ENCODE data around the gene IP6K3.

The IP6K3 gene

DNA sequence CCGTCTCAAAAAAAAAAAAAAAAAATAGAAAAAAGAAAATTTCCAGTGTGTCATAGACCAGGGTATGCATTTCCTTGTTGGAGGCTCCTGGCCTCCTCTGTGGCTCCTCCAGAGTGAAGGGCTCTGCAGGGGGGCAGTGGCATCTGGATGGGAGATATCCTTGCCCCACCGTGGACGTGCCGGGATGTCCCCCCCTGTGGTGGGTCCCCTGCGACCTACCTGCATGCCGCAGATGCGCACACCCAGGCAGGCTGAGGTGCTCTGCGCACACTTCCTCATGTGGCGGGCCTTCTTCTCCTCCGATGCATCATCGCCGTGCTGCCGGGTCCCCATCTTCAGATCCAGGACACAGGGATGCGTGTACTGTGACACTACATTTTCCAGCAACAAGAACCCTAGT is 21.5 kb downstream of the IP6K3 start:
- POLR2A ChIA-PET = no interaction called here
- no peak for DNase-seq (ENCODE audit: extremely low spot score)
- CTCF ChIA-PET = interaction anchor here (0.7 kb wide), 1 partner anchor 14 kb away, joined by 5 read pairs; the partner anchor contains the start of gene UQCC2
- TF ChIP-seq, protein P1, sequence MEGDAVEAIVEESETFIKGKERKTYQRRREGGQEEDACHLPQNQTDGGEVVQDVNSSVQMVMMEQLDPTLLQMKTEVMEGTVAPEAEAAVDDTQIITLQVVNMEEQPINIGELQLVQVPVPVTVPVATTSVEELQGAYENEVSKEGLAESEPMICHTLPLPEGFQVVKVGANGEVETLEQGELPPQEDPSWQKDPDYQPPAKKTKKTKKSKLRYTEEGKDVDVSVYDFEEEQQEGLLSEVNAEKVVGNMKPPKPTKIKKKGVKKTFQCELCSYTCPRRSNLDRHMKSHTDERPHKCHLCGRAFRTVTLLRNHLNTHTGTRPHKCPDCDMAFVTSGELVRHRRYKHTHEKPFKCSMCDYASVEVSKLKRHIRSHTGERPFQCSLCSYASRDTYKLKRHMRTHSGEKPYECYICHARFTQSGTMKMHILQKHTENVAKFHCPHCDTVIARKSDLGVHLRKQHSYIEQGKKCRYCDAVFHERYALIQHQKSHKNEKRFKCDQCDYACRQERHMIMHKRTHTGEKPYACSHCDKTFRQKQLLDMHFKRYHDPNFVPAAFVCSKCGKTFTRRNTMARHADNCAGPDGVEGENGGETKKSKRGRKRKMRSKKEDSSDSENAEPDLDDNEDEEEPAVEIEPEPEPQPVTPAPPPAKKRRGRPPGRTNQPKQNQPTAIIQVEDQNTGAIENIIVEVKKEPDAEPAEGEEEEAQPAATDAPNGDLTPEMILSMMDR (IDR thresholded peaks at IDR 0.05; ENCODE audit: control extremely low read depth, extremely low read depth, low read depth, missing control alignments) = no peak

- TF ChIP-seq, protein P1 (IDR thresholded peaks at IDR 0.05; ENCODE audit: control extremely low read depth, extremely low read depth, low read depth, missing control alignments) = no peak
- CTCF ChIA-PET = interaction anchor here (1.2 to 1.5 kb wide), 3 partner anchors 14 to 135 kb away, joined by 3 to 7 read pairs (median 3); no protein-coding TSS in a partner anchor
- DNase-seq (ENCODE audit: extremely low spot score) = no peak
- POLR2A ChIA-PET = no interaction called here
Measured at GRCh38 chr6:33724102-33725023, 22.3 kb downstream of the IP6K3 start.

DNA sequence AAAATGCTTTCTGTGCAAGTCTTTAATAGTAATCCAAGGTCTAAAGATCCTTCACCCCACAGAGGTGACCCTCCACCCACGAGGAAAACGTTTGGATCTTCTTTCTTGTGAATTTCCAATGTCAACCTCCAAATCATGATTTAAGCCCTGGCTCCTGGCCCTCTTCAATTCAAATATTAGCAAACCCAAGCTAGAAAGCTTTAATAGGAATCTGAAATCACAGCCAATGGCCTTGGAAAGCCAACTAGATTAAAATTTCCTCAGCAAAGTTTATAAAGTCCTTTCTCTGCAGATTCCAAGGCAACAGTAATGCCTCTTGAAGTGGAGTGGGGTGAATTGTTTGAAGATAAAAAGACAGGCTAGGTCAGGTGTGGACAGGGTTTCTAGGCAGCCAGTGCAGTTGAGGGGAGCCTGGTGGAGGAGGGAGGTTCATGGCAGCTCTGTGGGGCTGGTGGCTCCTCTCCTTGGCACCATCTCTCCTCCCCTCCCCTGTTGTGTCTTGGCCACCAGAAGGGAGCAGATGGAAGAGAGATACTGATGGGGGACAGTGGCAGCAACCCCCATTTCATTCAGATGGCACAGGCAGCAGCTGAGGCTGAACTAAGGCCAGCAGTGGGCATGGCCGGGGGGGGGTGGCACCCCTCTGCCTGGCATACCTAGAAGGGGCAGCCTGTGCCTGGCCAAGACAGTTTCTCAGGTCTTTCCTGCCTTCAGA is 23.2 kb downstream of the IP6K3 start:
- CTCF ChIA-PET = interaction anchor here (1.0 to 2.1 kb wide), 7 partner anchors 12 to 134 kb away, joined by 3 to 9 read pairs (median 3); partner anchors contain the start of gene UQCC2
- DNase-seq (ENCODE audit: extremely low spot score) = no peak
- POLR2A ChIA-PET = no interaction called here
- TF ChIP-seq, protein P1 (IDR thresholded peaks at IDR 0.05; ENCODE audit: control extremely low read depth, extremely low read depth, low read depth, missing control alignments) = no peak

DNA sequence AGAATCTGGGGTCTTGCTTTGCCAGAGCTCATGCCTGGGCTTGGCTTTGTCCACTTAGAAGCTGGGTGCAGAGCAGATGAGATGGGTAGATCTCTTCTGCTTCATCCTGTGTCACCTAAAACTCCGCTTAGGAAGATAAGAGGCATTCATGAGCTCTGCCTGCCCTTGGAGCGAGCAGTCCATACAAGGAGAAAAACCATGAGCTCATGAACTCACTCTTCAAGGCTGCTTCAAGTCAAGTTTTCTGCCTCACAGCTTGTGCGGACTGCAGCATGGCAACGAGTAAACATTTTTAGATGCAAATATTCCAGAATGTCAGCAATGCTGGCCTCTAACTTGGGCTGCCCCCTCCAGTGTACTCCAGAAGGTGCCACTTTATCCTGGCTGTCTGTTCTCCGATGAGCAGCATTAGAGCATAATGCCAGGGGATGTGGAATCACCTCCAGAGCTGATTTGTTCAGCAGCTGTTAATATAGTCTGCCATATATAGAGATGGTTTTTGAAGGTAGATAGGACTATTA is 24.5 kb downstream of the IP6K3 start:
- TF ChIP-seq, protein P1 (IDR thresholded peaks at IDR 0.05; ENCODE audit: control extremely low read depth, extremely low read depth, low read depth, missing control alignments) = no peak
- ChIA-PET CTCF (interaction anchor here (1.2 to 2.1 kb wide), 2 partner anchors 11 to 23 kb away, joined by 4 to 9 read pairs; partner anchors contain the start of gene UQCC2), POLR2A (no interaction called here)
- no peak for DNase-seq (ENCODE audit: extremely low spot score)

DNA sequence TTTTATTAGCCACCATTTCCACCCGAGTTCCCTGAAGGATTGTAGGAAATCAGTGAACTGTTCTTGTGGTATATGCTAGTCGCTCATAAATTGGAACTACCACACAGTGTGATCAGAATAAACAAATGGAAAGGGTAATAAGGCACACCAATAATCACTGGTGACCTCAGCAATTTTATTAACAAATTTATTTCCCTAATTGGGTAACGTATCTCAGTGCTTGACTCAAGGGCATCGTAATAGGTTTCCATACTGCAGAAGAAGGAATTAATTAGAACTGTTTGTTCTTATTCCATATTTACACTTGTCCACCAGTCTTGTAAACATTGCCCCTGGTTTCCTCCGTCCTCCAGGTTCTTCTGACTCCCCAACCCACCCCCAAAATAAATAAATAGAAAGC is 25.2 kb downstream of the IP6K3 start:
- TF ChIP-seq, protein P1 (IDR thresholded peaks at IDR 0.05; ENCODE audit: control extremely low read depth, extremely low read depth, low read depth, missing control alignments) = no peak
- POLR2A ChIA-PET = no interaction called here

GRCh38 chr6:33720998-33721397 is 25.7 kb downstream of the IP6K3 start:
- ChIA-PET POLR2A (no interaction called here), CTCF (interaction anchor here (2.2 kb wide), 2 partner anchors 10 to 20 kb away, joined by 7 to 11 read pairs; partner anchors contain the start of gene UQCC2)
- TF ChIP-seq, protein P1 (IDR thresholded peaks at IDR 0.05; ENCODE audit: control extremely low read depth, extremely low read depth, low read depth, missing control alignments) = no peak
- DNase-seq (ENCODE audit: extremely low spot score) = no peak

More for the DNA sequence above, 25.2 kb downstream of the IP6K3 start:
- CTCF ChIA-PET = interaction anchor here (1.2 to 2.2 kb wide), 4 partner anchors 10 to 23 kb away, joined by 4 to 11 read pairs (median 8); partner anchors contain the start of gene UQCC2
- no peak for DNase-seq (ENCODE audit: extremely low spot score)
